Ramos (cell line): ENCODE results near the gene MRPL27.

Source experiments
- in situ Hi-C: fragments of 300-500 bp; cut with MboI; formaldehyde crosslinking; loops from one replicate; pipeline ENCODE4 v1.14.3; 2022; ENCODE audit warnings: low sequenced_read_pairs; ENCODE audit not compliant: unreplicated experiment

Gene MRPL27

GRCh38 chr17:50319306-50320004, 53.5 kb downstream of the MRPL27 start:
- in situ Hi-C loops, result no loop called here

GRCh38 chr17:50318501-50319285, 54.3 kb downstream of the MRPL27 start:
- in situ Hi-C loops, result no loop called here
